ENCODE data around the gene YTHDC1. TPM values are rescaled to one million over a fixed set of nuclear protein-coding genes. Genes with fewer than 3 reads are reported as not detected.

Gene YTHDC1
- polyA plus RNA-seq, 1 donor from 2014 or later: 139 TPM

DNA sequence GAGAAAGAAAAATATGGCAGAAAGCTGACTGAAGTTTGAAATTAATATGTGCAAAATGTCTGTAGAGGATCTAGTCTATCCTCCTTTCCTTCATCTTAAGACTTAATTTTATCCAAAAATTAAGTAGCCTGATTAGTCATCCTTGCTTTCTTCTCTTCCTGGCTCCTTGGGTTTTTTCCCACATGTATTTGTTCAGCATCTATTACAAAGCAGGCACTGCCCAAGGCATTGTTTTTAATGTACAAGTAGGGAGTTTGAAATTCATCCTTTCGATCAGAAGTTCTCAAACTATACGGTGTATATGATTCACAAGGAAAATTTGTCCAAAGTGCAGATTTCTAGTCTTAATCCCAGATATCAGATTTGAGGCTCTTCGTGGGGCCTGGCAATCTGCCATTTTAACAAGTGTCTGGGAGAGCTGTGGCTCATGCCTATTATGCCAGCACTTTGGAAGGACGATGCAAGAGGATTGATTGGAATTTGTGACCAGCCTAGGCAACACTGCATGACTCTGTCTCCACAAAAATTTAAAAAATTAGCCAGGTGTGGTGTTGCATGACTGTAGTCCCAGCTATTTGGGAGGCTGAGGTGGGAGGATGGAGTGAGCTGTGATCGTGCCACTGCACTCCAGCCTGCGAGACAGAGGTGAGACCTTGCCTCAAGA is 19.4 kb upstream of the YTHDC1 start:
- Histone ChIP-seq H3K9me3 (ENCODE audit: low read length) (no peaks in the 10 kb centered on the region), H3K9ac (ENCODE audit: low read length) (no peak overlapping the region), H3F3A (ENCODE audit: insufficient read depth, low read length, poor library complexity, severe bottlenecking) (no peaks in the 10 kb centered on the region), H3K4me2 (ENCODE audit: low read length) (no peak overlapping the region), H2AFZ (ENCODE audit: low read depth, low read length) (no peak overlapping the region), H4K20me1 (ENCODE audit: insufficient read depth) (no peaks in the 10 kb centered on the region), H3K4me3 (ENCODE audit: low read length) (no peak overlapping the region), H3K9me2 (ENCODE audit: insufficient read depth, low read length) (no peaks in the 10 kb centered on the region), H3K27ac (ENCODE audit: low read length) (no peak overlapping the region), H3K27me3 (ENCODE audit: insufficient read depth, low read depth, low read length) (no peaks in the 10 kb centered on the region), H3K36me3 (ENCODE audit: insufficient read depth, low read length) (no peaks in the 10 kb centered on the region), H3K79me2 (replicated peaks; ENCODE audit: insufficient read depth, low read length) (no peaks in the 10 kb centered on the region)
- TF ChIP-seq RAD21 (conservative IDR thresholded peaks at IDR 0.05): no peak
- TF ChIP-seq, protein P1, sequence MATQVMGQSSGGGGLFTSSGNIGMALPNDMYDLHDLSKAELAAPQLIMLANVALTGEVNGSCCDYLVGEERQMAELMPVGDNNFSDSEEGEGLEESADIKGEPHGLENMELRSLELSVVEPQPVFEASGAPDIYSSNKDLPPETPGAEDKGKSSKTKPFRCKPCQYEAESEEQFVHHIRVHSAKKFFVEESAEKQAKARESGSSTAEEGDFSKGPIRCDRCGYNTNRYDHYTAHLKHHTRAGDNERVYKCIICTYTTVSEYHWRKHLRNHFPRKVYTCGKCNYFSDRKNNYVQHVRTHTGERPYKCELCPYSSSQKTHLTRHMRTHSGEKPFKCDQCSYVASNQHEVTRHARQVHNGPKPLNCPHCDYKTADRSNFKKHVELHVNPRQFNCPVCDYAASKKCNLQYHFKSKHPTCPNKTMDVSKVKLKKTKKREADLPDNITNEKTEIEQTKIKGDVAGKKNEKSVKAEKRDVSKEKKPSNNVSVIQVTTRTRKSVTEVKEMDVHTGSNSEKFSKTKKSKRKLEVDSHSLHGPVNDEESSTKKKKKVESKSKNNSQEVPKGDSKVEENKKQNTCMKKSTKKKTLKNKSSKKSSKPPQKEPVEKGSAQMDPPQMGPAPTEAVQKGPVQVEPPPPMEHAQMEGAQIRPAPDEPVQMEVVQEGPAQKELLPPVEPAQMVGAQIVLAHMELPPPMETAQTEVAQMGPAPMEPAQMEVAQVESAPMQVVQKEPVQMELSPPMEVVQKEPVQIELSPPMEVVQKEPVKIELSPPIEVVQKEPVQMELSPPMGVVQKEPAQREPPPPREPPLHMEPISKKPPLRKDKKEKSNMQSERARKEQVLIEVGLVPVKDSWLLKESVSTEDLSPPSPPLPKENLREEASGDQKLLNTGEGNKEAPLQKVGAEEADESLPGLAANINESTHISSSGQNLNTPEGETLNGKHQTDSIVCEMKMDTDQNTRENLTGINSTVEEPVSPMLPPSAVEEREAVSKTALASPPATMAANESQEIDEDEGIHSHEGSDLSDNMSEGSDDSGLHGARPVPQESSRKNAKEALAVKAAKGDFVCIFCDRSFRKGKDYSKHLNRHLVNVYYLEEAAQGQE (IDR thresholded peaks at IDR 0.05; ENCODE audit: borderline replicate concordance): no peak
- TF ChIP-seq, protein P2, sequence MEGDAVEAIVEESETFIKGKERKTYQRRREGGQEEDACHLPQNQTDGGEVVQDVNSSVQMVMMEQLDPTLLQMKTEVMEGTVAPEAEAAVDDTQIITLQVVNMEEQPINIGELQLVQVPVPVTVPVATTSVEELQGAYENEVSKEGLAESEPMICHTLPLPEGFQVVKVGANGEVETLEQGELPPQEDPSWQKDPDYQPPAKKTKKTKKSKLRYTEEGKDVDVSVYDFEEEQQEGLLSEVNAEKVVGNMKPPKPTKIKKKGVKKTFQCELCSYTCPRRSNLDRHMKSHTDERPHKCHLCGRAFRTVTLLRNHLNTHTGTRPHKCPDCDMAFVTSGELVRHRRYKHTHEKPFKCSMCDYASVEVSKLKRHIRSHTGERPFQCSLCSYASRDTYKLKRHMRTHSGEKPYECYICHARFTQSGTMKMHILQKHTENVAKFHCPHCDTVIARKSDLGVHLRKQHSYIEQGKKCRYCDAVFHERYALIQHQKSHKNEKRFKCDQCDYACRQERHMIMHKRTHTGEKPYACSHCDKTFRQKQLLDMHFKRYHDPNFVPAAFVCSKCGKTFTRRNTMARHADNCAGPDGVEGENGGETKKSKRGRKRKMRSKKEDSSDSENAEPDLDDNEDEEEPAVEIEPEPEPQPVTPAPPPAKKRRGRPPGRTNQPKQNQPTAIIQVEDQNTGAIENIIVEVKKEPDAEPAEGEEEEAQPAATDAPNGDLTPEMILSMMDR (IDR thresholded peaks at IDR 0.05; ENCODE audit: poor library complexity, severe bottlenecking): no peak
- TF ChIP-seq MXI1 (conservative IDR thresholded peaks at IDR 0.05; ENCODE audit: poor library complexity, severe bottlenecking): no peak
- TF ChIP-seq POLR2AphosphoS5 (IDR thresholded peaks at IDR 0.05): no peak
- no peak for TF ChIP-seq TAF1 (IDR thresholded peaks at IDR 0.05; ENCODE audit: low read depth)
- TF ChIP-seq EZH2 (IDR thresholded peaks at IDR 0.05; ENCODE audit: borderline replicate concordance, insufficient read depth, low read length, poor library complexity, severe bottlenecking): no peak
- TF ChIP-seq EP300 (conservative IDR thresholded peaks at IDR 0.05; ENCODE audit: poor library complexity, severe bottlenecking): no peak
- no peak for TF ChIP-seq SMC3 (conservative IDR thresholded peaks at IDR 0.05; ENCODE audit: poor library complexity)

DNA sequence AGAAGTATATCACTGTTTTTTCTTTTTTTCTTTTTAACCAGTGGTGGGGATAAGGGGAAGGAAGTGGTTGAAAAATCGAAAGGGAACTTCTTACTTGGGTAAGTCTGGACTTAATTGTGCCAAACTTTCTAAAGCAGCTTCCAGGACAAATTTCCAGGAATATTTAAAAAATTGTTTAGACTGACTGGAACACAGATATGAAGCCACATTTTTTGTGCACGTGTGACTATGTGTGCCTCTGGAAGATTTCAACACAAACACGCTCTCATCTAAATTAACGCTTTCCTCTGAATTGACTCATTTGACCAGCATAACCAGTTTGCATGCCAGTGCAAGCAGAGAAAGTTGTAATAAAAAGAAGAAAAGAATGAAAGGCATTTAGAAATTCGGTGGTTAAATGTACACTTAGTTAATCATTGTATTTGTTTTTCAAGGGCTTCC is 18.8 kb upstream of the YTHDC1 start:
- Histone ChIP-seq H2AFZ (ENCODE audit: low read depth, low read length) (no peak overlapping the region), H3K79me2 (replicated peaks; ENCODE audit: insufficient read depth, low read length) (no peaks in the 10 kb centered on the region), H3K9ac (ENCODE audit: low read length) (no peak overlapping the region), H3K9me3 (ENCODE audit: low read length) (no peaks in the 10 kb centered on the region), H3K4me3 (ENCODE audit: low read length) (no peak overlapping the region), H3K36me3 (ENCODE audit: insufficient read depth, low read length) (no peaks in the 10 kb centered on the region), H3K9me2 (ENCODE audit: insufficient read depth, low read length) (no peaks in the 10 kb centered on the region), H3K27ac (ENCODE audit: low read length) (no peak overlapping the region), H3F3A (ENCODE audit: insufficient read depth, low read length, poor library complexity, severe bottlenecking) (no peaks in the 10 kb centered on the region), H4K20me1 (ENCODE audit: insufficient read depth) (no peaks in the 10 kb centered on the region), H3K4me2 (ENCODE audit: low read length) (no peak overlapping the region), H3K27me3 (ENCODE audit: insufficient read depth, low read depth, low read length) (no peaks in the 10 kb centered on the region)
- TF ChIP-seq POLR2AphosphoS5 (IDR thresholded peaks at IDR 0.05): no peak
- TF ChIP-seq SMC3 (conservative IDR thresholded peaks at IDR 0.05; ENCODE audit: poor library complexity): no peak
- no peak for TF ChIP-seq TAF1 (IDR thresholded peaks at IDR 0.05; ENCODE audit: low read depth)
- TF ChIP-seq EP300 (conservative IDR thresholded peaks at IDR 0.05; ENCODE audit: poor library complexity, severe bottlenecking): no peak
- TF ChIP-seq MXI1 (conservative IDR thresholded peaks at IDR 0.05; ENCODE audit: poor library complexity, severe bottlenecking): no peak
- TF ChIP-seq EZH2 (IDR thresholded peaks at IDR 0.05; ENCODE audit: borderline replicate concordance, insufficient read depth, low read length, poor library complexity, severe bottlenecking): no peak
- TF ChIP-seq, protein P1 (IDR thresholded peaks at IDR 0.05; ENCODE audit: borderline replicate concordance): no peak
- TF ChIP-seq, protein P2 (IDR thresholded peaks at IDR 0.05; ENCODE audit: poor library complexity, severe bottlenecking): no peak
- TF ChIP-seq RAD21 (conservative IDR thresholded peaks at IDR 0.05): no peak

All from neural cell (in vitro differentiated cells).